GM12878 (cell line): ENCODE results near the gene AFTPH. TPM values are rescaled to one million over a fixed set of nuclear protein-coding genes. Genes with fewer than 3 reads are reported as not detected.
A peak's percentile ranks its signal among the peaks of the same experiment; 100 is the strongest.

Experiments used
- E2F8 ChIP-seq: fragments of 450-650 bp; IDR thresholded peaks from 2 replicates; pipeline ENCODE4 v1.6.1; 2018; ENCODE audit warnings: mild to moderate bottlenecking, low read depth, moderate library complexity; ENCODE audit not compliant: partially characterized antibody
- EED ChIP-seq: sonication (generic); IDR thresholded peaks from 2 replicates; pipeline ENCODE4 v1.6.1; 2016; ENCODE audit warnings: antibody characterized with exemption, low read depth
- EP300 ChIP-seq, 2 experiments: fragments of 150-350 bp in 1 of 2; IDR thresholded peaks; 2 replicates each; pipeline ENCODE4 v1.6.1; 2011 to 2012; ENCODE audit warnings: low read depth in 2 of 2, low read length in 2 of 2, borderline replicate concordance in 1 of 2, improper control_type of control experiment in 1 of 2, inconsistent platforms in 1 of 2; ENCODE audit not compliant: control insufficient read depth in 1 of 2
- ETV6 ChIP-seq, 2 experiments: fragments of 450-650 bp in 1 of 2; IDR thresholded peaks in 1 of 2; conservative IDR thresholded peaks in 1 of 2; 2 replicates each; pipeline ENCODE4 v1.6.1; 2014; ENCODE audit warnings: antibody characterized with exemption in 1 of 2, borderline replicate concordance in 1 of 2, low read depth in 1 of 2, mild to moderate bottlenecking in 1 of 2, moderate library complexity in 1 of 2
- IKZF2 ChIP-seq, 2 experiments: fragments of 450-650 bp; IDR thresholded peaks; 2 replicates each; pipeline ENCODE4 v1.6.1; 2017; ENCODE audit warnings: mild to moderate bottlenecking in 2 of 2, moderate library complexity in 2 of 2
- MTA2 ChIP-seq: fragments of 450-650 bp; IDR thresholded peaks from 2 replicates; pipeline ENCODE4 v1.6.1; 2016; ENCODE audit warnings: low read depth, mild to moderate bottlenecking, moderate library complexity
- NFYA ChIP-seq: IDR thresholded peaks from 2 replicates; pipeline ENCODE4 v1.6.1; 2011; ENCODE audit warnings: low read depth, mild to moderate bottlenecking, low read length, improper control_type of control experiment, borderline replicate concordance
- NR2C2 ChIP-seq: IDR thresholded peaks from 2 replicates; pipeline ENCODE4 v1.6.1; 2011; ENCODE audit warnings: borderline replicate concordance, low read depth; ENCODE audit not compliant: control insufficient read depth, insufficient read length
- NR2F1 ChIP-seq: fragments of 450-650 bp; conservative IDR thresholded peaks from 2 replicates; pipeline ENCODE4 v1.6.1; 2017; ENCODE audit warnings: mild to moderate bottlenecking
- POLR2AphosphoS2 ChIP-seq: IDR thresholded peaks from 2 replicates; pipeline ENCODE4 v1.6.1; 2011; ENCODE audit warnings: low read depth, mild to moderate bottlenecking, low read length, improper control_type of control experiment, moderate library complexity
- RUNX3 ChIP-seq: IDR thresholded peaks from 2 replicates; pipeline ENCODE4 v1.6.1; 2012; ENCODE audit warnings: low read length, inconsistent platforms
- SIX5 ChIP-seq: IDR thresholded peaks from 2 replicates; pipeline ENCODE4 v1.6.1; 2011; ENCODE audit warnings: mild to moderate bottlenecking, low read depth, low read length, moderate library complexity; ENCODE audit not compliant: severe bottlenecking
- TBL1XR1 ChIP-seq: IDR thresholded peaks from 2 replicates; pipeline ENCODE4 v1.6.1; 2012; ENCODE audit warnings: low read depth, low read length, improper control_type of control experiment
- ZNF207 ChIP-seq: fragments of 450-650 bp; IDR thresholded peaks from 2 replicates; pipeline ENCODE4 v1.6.1; 2014; ENCODE audit warnings: antibody characterized with exemption, mild to moderate bottlenecking, borderline replicate concordance
- polyA plus RNA-seq, 11 experiments: library from polyadenylated mRNA; depleted of rRNA in 4 of 11; unstranded in 6 of 11; stranded (reverse) in 5 of 11; fragments of >200 nt; fragmentation: Nextera tagmentation in 4 of 11; fragmentation: Illumina TruSeq in 1 of 11; extraction: Ambion mirVana in 4 of 11; extraction: Trizol in 1 of 11; gene quantifications; 1 replicate in 1 of 11; 2 replicates in 10 of 11; pipeline versions ENCODE4 v1.2.1 to v1.2.3, GENCODE V29; 2011 to 2016; ENCODE audit warnings: inconsistent platforms in 2 of 11, missing spikeins in 2 of 11, low read depth in 1 of 11
- total RNA-seq, 4 experiments: library from RNA; depleted of rRNA in 3 of 4; stranded (reverse); fragments of >200 nt in 3 of 4; fragmentation: Illumina TruSeq in 1 of 4; extraction: Trizol in 1 of 4; gene quantifications; 2 replicates each; pipeline versions ENCODE4 v1.2.1 to v1.2.3, GENCODE V29; 2013 to 2021
- TF ChIP-seq, protein P1 (sequence below): fragments of 450-650 bp; IDR thresholded peaks from 2 replicates; pipeline ENCODE4 v1.6.1; 2017; ENCODE audit warnings: low read depth, mild to moderate bottlenecking, moderate library complexity
- TF ChIP-seq, protein P2 (sequence below): fragments of 450-650 bp; IDR thresholded peaks from 2 replicates; pipeline ENCODE4 v1.6.1; 2016; ENCODE audit warnings: mild to moderate bottlenecking

AFTPH gene
- total and polyA plus RNA-seq, 10 of the 15 experiments (the other 5 are each of a cell fraction or from before 2014, with no cell fraction given) = 25.6 to 77.3 (median 39.5) TPM

DNA sequence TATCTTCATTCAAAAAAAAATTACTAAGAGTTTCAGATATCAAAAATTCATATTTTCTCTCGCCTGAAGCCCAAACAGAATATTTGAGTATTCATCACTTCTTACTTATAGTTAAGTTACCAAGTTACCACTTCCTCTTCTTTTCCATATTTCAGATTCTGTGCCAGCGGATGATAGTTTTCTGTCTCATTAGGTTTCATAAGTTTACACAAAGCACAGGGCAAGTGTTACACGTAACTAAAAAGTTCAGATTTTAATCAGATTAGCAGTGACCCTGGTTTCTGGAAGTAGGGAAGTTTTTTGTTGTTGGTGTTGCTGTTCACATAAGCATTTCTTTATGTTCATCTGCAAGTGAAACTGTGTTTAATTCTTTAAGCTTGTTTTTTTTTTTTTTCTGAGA is 10.2 kb downstream of the AFTPH start (continued):
- TF ChIP-seq MTA2 (peak; percentile 48), EED (peak; percentile 69; the same call in 1 of the 2 replicates), ETV6 (conservative IDR thresholded peaks at IDR 0.05 in 1 of 2, IDR thresholded peaks at IDR 0.05 in 1 of 2; ENCODE audit: borderline replicate concordance in 1 of 2, low read depth in 1 of 2) (peak in 1 of 2 experiments; percentile 39; a peak in 1 of 4 replicates), NR2F1 (peak; percentile 55; the same call in 1 of the 2 replicates), TBL1XR1 (no peak), IKZF2 (IDR thresholded peaks at IDR 0.05) (peak; percentile 78 to 79), EP300 (IDR thresholded peaks at IDR 0.05; ENCODE audit: borderline replicate concordance in 1 of 2, control insufficient read depth in 1 of 2, low read depth in 2 of 2, low read length in 2 of 2) (no peak), RUNX3 (peak; percentile 26; the same call in 1 of the 2 replicates), NR2C2 (no peak), E2F8 (no peak), NFYA (no peak), ZNF207 (no peak), POLR2AphosphoS2 (no peak), SIX5 (no peak)
- TF ChIP-seq, protein P1, sequence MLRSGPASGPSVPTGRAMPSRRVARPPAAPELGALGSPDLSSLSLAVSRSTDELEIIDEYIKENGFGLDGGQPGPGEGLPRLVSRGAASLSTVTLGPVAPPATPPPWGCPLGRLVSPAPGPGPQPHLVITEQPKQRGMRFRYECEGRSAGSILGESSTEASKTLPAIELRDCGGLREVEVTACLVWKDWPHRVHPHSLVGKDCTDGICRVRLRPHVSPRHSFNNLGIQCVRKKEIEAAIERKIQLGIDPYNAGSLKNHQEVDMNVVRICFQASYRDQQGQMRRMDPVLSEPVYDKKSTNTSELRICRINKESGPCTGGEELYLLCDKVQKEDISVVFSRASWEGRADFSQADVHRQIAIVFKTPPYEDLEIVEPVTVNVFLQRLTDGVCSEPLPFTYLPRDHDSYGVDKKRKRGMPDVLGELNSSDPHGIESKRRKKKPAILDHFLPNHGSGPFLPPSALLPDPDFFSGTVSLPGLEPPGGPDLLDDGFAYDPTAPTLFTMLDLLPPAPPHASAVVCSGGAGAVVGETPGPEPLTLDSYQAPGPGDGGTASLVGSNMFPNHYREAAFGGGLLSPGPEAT = peak; percentile 47; the same call in 1 of the 2 replicates
- TF ChIP-seq, protein P2, sequence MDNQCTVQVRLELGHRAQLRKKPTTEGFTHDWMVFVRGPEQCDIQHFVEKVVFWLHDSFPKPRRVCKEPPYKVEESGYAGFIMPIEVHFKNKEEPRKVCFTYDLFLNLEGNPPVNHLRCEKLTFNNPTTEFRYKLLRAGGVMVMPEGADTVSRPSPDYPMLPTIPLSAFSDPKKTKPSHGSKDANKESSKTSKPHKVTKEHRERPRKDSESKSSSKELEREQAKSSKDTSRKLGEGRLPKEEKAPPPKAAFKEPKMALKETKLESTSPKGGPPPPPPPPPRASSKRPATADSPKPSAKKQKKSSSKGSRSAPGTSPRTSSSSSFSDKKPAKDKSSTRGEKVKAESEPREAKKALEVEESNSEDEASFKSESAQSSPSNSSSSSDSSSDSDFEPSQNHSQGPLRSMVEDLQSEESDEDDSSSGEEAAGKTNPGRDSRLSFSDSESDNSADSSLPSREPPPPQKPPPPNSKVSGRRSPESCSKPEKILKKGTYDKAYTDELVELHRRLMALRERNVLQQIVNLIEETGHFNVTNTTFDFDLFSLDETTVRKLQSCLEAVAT = no peak
